AML-193 (cell line): ENCODE measurements around the gene LSAMP.
"Not testable (repeated sequence)": the region's sequence is repeated elsewhere in the genome, so short reads cannot be mapped to it uniquely, and the experiment has no call there.

ENCODE experiments used
- DNase-seq, 2 experiments: peaks; one replicate each; lab custom pipeline; 2025; lab: John Stamatoyannopoulos, UW

LSAMP gene

GRCh38 chr3:116238846-116239565 lies 206.3 kb downstream of the LSAMP start:
- DNase-seq = no peak

GRCh38 chr3:116233711-116234357 lies 211.5 kb downstream of the LSAMP start:
- no peak for DNase-seq

GRCh38 chr3:116230431-116231020 lies 214.8 kb downstream of the LSAMP start:
- no peak for DNase-seq

DNA sequence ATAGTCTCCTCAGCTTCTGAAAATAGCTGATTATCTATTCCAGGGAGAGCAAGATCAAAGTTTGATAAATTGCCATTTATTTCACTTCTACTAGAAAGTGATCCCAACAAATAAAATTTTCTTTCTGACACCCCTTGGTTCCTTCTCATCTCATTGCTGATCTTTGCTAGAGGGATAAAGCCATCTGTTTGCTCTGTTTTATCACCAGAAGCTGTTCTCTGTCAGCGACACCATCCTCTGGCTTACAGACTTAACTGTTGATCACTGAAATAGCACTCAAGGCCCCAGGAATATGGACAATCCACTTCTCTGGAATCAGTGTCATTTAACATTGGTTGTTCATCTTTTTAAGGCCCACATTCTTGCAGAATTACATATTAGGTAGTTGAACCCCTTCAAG lies 219.0 kb downstream of the LSAMP start:
- DNase-seq = no peak

- DNase-seq = no peak
Measured at GRCh38 chr3:116216761-116217160, 228.5 kb downstream of the LSAMP start.

- no peak for DNase-seq
Measured at GRCh38 chr3:116211901-116212300, 233.4 kb downstream of the LSAMP start.

DNA sequence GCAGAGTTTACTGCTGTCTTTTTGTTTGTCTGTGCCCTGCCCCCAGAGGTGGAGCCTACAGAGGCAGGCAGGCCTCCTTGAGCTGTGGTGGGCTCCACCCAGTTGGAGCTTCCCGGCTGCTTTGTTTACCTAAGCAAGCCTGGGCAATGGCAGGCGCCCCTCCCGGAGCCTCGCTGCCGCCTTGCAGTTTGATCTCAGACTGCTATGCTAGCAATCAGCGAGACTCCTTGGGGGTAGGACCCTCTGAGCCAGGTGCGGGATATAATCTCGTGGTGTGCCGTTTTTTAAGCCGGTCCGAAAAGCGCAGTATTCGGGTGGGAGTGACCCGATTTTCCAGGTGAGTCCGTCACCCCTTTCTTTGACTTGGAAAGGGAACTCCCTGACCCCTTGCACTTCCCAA lies 236.5 kb downstream of the LSAMP start:
- DNase-seq = not testable (repeated sequence)

- DNase-seq = no peak
Measured at GRCh38 chr3:116200956-116201690, 244.2 kb downstream of the LSAMP start.

GRCh38 chr3:116199063-116199462 lies 246.2 kb downstream of the LSAMP start:
- DNase-seq = no peak

- no peak for DNase-seq
Measured at GRCh38 chr3:116198087-116198486, 247.2 kb downstream of the LSAMP start.

- DNase-seq = no peak
Measured at GRCh38 chr3:116192464-116192863, 252.8 kb downstream of the LSAMP start.

GRCh38 chr3:116191409-116191808 lies 253.9 kb downstream of the LSAMP start:
- no peak for DNase-seq

DNA sequence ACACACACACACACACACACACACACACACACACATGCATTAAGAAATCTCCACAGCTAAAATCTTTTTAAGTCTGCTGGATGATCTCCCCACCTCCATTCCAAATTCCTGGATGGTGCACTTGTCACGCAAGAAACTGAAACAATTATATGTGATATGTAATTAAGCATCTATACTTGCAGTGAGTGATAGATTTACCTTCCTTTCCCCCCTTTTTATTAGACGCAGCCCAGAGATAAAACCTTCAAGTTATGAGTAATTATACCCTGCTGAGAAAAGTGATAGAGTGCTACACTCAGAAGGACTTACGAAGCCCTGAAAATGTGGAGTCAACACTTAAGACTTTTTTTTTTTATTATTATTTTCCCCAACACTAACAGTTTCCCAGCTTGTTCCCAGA lies 255.2 kb downstream of the LSAMP start:
- no peak for DNase-seq

DNA sequence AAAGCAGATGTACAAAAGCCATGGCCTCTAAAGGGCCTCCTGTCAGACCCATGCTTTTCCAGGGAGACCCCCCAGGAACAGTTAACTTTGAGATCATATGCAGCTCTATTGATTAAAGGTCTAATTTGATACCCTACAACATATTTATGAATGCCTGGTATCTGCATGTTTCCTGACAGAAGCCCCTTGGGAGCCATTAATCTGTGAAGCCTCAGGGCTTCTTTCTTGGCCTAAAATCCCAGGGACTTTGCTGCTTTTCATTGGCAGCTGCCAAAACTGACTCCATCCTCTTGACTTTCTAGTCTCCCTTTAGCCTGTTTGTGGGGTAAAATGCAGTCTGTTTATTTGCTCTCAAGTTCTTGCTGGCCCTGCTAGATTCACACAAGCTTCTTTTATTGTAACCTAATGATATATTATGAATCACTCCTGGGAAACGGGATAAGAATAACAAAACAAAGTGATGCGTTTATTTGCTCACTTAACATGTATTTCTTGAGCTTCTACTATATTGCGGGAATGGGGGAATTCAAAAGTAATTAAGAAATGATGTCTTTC lies 257.0 kb downstream of the LSAMP start:
- DNase-seq = no peak

DNA sequence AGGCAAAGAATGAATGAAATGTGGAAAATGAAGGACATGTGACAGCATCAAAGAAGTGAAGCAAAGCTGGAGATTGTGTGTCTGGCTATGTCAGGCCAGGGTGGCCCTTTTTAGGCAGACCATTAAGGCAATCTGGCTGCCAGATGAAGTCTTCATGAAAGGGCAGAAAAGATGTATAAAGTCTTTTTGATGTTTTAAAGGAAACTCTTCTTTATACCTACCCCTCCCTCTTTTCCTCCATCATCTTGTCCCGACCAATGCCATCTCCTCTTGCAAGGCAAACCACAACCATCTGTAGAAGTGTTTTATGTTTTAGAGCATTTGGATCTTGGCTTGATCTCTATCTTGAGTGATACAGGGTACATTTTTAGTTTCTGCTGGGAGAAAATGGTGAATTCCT lies 259.2 kb downstream of the LSAMP start:
- DNase-seq = no peak

DNA sequence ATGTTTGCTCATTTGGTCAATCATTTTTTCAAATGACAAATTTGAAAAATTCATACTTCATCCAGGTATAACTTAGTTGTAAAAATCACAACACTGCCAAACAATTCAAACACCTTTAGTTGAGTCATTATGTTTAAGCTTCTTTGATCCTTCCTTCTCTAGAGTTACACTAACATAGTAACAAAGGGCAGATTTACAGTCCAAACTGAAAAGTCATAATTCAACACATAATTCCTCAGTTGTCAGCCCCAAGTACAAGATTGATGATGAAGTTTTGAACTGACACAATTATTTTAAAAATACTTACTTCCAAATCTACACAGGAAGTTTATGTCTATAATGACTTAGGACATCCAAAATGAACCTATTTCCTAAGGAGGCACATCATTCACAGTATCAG lies 264.1 kb downstream of the LSAMP start:
- no peak for DNase-seq

DNA sequence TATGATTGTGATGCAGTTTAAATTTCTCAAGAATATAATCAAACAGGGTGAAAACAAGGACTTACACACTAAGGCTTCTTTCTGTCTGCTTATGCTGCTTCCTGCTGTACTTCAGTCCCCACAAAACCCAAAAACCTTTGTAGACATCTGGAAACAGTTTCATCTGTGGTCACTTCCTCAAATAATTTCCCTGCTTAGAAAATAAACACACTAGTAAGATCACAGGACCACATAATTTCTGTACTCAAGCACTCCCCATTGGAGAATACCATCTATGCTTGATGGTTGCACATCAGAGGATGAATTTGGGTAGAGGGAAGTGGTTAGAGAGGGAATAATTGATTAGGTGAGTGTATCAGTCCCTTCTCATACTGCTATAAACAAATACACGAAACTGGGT lies 266.2 kb downstream of the LSAMP start:
- DNase-seq = no peak

DNA sequence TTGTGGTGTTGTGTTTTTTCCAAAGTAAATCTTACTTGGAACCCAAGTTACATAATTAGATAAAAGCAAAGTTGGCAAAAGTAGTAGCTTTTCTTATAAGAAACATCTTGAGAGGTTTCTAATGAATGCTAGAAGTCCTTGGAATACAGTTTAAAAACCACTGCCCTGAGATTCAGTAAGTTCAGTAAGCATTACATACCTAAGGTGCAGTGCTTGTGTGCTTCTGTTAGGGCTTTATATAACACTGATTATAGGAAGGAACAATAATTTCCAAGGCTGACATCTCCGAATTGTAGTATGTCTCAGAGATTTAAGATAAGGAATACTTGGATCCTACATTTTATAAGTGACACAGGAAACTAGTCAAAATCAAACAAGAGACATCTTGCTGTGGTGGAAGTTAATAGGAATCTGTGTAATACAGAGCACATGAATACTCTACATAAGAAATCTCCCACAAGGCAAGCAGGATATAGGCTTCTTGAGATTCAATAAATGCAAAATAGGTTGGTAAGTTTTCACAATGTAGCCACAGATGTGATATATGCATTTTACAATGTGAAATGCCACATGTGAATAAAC lies 268.2 kb downstream of the LSAMP start:
- no peak for DNase-seq

GRCh38 chr3:116166121-116166520 lies 279.2 kb downstream of the LSAMP start:
- DNase-seq = no peak

DNA sequence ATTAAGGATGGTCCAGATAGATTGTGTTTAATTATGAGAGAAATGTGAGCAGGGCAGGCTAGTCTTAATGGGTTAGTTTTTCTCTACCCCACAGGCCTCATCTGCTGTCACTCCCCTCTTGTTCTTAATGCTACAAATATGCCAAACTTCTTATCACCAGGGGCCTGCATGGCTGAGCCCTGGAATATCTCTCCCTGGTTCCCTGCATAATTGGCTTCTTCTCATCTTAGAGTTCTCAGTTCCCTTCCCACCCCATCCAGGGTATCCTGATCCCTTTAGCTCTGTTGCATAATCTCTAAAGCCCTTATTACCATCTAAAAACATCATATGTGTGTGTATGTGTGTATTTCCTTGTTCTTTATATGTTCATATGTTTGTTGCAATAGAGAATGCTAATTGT lies 279.6 kb downstream of the LSAMP start:
- no peak for DNase-seq

- no peak for DNase-seq
Measured at GRCh38 chr3:116165135-116165534, 280.2 kb downstream of the LSAMP start.

DNA sequence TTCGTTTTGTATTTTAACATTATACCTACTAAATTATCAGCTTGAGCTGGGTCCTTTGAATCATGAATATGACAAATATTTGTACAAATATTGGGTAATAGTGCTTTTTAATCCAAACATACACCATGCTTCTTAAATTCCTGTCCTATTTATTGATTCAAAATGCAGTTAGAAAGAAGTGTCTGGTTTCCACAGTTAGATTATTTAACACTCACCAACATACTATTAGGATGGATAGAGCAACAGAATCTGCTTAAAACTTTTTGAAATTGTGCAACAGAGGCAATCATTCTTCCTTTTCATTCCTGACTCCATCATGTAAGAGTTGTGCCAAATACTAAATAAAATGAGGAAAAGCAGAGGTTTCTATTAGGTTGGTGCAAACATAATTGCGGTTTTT lies 281.2 kb downstream of the LSAMP start:
- no peak for DNase-seq
